HG03175 (cell line): Measurements from ENCODE around the gene ALDH1L2.

Source experiments
- ATAC-seq: cut with Tn5 transposase; IDR thresholded peaks from one replicate; pipeline ENCODE4 v1.9.1; 2021; ENCODE audit warnings: mild to moderate bottlenecking, moderate library complexity; ENCODE audit not compliant: unreplicated experiment

The ALDH1L2 gene

DNA sequence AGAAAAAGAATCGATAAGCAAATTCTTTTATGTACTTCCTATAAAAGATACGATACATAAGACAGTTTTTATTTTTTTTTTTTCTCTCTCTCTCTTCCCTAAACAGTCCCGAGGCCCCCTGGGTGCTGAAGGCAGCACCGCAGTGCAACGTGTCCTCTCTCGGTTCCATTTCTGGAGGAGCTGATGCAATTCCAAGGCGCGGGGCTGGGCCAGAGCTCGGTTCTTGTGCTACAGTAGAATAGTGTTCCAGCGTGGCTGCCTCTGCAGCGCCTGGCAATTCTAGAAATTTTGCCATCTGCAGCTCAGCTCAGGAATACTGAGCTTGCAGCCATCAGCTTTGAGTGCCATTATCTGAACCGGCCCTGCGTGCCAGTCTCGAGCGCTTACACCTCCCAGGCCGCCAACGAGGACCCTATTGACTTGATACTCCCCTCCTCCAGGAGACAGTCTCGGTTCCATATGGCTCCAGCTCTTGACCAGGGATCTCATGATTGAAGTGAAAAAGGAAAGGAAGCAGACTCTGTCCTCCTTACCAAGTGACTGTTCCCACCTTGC is 630 bp downstream of the ALDH1L2 start:
- no peak for ATAC-seq

GRCh38 chr12:105083031-105083430 is 1.2 kb downstream of the ALDH1L2 start:
- ATAC-seq = no peak

- ATAC-seq = no peak
Observed at GRCh38 chr12:105078712-105079570, 5.3 kb downstream of the ALDH1L2 start.

DNA sequence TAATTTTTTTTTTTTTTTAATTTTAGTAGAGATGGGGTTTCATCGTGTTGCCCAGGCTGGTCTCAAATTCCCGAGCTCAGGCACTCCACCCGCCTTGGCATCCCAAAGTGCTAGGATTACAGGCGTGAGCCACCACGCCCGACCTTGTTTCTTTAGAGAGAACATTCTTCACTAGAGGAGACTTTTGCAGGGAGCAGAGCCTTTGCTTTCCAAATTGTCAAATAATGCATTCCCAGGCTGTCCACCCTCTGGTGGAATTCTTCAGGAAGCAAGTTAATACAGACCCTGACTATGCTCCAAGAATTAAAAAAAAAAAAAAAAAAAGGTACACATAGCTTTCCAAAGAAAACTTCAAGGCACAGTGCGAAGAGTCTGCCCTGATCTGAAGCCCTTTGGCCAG is 6.8 kb downstream of the ALDH1L2 start:
- ATAC-seq = no peak

GRCh38 chr12:105076913-105077312 is 7.3 kb downstream of the ALDH1L2 start:
- ATAC-seq = no peak

DNA sequence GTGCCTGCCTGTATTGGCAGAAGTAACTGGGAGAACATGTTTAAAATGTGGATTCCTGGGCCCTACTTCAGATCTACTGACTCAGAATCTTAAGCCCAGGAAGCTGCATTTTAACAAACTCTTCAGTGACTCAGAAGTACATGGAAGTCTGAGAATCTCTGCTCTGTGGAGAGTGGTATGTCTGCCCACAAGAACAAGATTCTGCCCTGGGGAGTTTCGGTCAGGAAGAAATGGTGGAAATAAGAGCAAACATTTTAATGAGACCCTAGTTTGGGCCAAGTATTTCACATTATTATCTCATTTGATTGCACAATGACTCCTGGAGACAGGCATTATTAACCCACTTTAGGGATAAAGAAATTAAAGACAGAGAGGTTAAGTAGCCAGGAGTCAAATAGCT is 8.2 kb downstream of the ALDH1L2 start:
- no peak for ATAC-seq

- no peak for ATAC-seq
Observed at GRCh38 chr12:105072888-105073488, 11.3 kb downstream of the ALDH1L2 start.

DNA sequence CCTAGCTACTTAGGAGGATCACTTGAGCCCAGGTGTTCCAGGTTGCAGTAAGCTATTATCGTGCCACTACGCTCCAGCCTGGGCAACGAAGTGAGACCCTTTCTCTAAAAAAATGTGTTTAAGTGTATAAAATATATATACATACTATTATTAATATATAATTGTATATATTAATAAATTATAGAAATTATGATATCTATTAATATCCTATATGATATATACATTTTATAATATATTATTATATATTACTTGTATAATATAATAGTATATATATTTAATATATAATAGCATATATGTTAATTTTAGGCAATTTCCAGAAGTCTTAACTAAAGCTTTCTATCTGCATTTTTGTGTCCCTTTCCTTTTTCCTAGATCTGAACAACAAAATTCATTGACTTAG is 12.3 kb downstream of the ALDH1L2 start:
- no peak for ATAC-seq

DNA sequence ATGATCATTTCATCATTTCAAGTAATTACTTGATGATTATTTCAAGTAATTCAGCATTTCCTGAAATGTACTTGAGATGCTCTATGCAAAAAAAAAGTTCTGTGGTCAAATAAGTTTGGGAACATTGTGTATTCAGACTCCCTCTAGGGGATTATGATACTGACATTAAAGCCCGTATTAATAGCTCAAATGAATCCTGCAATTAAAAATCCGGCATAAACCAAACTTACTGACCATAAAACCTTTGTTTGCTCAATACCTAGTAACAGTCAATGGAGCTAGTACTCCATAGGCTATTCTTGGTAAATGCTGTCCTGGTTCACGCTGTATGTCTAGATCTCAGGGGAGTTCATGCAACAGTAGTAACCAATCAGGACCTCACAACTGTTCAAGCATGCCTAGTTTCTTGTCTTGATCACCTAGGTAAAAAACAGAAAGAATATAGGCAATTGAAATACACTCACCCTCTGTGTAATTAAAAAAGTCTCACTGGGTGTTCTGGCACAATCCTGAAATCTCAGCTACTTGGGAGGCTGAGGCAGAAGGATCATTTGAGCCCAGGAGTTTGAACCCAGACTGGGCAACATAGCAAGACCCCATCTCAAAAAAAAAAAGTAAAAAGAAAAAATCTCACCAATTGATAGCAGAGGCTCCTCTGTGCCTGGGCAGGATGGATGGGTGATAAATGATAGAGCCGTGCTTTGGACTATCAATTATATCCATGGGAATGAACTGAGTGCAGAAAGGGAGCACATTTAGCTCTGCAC is 14.1 kb downstream of the ALDH1L2 start:
- no peak for ATAC-seq

DNA sequence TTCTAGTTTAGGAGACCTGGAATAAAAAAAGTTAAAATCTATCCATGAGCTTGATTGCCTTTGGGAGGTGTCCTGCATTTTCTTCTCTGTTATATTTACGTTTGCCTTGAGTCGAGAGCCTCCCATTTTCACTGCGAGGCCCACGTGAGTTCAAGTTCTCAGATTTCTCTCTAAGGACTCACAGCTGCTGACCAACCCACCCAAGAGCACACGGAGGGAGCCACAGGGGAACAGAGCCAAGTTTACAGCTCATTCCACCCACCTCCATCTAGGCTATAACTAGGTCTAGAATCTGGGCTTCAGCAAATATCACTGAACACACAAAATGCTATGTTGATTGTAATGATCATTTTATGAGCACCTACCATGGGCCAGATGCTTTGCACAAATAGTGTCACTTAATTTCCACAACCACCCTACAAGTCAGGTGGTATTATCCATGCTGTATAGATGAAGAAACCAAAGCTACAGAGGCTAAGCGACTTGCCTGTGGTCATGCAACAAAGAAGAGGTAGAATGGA is 16.7 kb downstream of the ALDH1L2 start:
- ATAC-seq = no peak

DNA sequence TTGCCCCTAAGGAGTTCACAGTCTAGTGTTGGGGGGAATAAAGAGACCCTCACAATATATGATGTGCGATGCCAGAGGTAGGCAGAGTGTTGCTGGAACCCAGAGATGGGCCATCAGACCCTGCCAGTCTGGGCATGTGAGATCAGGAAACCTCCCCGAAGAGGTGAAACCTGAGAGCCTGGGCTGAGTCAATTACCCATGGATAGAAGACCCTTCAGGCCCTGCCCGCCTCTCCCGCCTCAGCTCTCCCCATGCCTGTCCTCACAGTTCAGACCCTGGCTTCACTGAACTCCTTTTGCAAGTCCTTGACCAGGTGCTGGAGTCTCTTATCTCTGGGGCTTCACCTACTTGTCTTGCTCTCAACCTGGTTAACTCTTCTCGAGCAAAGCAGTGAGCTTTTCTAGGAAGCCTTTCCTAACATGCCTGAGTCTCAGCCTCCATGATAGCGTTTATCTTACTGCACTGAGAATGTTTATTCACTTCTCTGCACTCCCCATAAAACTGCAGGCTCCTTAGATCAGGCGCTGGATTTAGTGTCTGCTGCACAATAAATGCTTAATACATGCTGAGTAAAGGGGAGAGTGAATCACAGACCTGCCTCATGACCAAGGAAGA is 19.6 kb downstream of the ALDH1L2 start:
- no peak for ATAC-seq

DNA sequence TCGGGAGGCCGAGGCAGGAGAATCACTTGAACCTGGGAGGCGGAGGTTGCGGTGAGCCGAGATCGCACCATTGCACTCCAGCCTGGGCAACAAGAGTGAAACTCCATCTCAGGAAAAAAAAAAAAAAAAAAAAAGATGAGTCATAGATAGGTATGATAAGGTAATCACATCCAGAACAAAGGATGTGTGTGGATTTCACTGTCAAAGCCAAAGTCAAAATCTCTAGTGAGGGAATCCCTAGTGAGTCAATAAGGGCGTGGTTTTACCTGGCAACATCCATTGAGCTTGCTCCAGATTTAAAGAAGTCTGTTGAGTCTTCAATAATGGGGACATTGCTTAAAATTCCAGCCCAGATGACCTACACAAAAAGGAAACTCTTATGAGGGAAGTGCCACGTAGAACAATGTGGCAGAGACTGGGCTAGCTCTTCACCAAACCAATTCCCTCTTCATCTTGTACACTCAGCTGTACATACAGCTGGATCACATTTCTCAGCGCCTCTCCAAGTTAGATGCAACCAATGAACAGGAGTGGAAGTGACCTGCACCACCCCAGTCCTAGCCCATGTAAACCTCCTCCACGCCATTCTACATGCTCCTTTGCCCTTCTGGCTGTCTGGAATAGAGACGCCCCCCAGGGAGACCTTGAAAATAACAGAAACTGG is 23.4 kb downstream of the ALDH1L2 start:
- no peak for ATAC-seq

DNA sequence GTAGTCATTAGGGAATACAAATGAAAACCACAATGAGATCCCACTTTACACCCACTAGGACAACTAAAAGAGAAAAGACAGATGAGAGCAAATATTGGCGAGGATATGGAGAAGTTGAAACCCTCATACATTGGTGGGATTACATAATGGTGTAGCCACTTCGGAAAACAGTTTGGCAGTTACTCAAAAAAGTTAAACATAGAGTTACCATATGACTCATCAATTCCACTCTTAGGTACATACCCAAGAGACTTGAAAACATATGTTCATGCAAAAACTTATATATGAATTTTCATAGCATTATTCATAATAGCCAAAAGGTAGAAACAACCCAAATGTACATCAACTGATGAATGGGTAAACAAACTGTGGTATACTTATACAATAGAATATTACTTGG is 27.1 kb downstream of the ALDH1L2 start:
- ATAC-seq = no peak

DNA sequence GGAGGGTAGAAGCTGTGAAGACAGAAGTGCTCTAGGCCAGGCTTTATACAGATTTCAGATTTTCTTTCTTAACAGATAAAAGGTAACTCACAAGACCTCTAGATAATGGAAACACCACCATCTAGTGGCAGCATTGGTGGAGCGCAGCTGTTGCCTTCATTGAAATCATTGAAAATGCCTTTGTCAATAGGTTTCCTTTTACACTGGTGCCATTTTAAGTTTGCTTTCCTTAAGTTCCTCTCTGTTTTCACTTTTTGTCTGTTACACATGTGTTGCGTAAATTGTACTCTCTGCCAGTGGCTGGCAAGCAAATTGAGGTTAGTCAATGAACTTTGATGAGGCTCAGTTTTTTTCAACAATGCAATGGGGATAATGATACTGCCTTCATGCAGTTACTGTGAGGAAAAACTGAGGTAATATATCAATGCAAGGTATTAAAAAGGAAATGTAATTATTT is 31.1 kb downstream of the ALDH1L2 start:
- ATAC-seq = peak; percentile 83

DNA sequence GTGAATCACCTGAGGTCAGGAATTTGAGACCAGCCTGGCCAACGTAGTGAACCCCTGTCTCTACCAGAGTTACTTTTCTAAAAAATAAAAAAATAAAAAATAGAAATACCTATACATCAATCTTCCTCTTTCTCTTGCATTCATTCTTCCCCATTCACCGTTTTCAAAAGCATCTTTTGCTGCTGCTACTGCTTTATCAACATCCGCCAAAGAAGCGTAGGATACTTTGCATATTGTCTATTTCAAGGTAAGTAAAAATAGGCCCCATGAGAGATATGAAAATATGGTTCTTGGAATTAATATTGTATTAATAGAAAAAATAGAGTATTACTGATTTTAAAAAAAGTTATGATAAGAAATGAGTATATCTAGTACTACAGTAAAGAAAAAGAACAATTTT is 32.3 kb downstream of the ALDH1L2 start:
- ATAC-seq = no peak

DNA sequence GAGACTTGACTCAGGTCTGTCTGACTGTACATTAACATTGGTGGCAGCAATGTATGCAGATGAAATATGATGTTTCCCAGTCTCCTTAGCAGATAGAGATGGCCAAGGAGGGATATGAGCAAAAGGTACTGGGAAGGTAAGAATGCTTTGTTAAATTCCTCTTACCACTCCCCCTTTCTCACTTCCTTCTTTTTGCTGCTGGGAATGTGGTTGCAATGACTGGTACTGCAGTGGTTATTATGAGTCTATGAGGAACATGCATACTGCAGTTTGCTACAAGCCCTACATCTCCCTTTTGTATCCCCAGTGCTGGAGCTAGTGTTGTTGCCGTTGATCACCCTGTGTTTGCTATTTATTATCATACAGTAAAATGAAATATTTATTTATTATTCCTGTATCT is 35.9 kb downstream of the ALDH1L2 start:
- ATAC-seq = no peak

DNA sequence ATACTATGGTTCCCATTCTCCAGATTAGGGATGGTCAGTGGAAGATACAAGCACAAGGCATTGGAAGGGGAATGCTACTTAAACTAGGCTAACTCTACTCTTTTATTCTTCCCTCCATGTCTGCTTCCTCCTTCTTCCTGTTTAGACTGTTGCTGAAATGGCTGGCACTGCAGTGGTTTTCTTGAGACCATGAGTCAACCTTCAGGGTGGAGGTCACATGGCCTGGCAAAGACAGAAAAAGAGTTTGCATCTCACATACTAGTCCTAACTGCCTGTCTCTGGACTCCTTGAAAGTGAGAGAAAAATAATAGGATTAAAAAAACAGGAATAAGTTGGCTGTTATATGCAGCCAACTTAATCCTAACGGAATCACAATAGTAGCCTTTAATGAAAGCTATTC is 37.0 kb downstream of the ALDH1L2 start:
- ATAC-seq = no peak

DNA sequence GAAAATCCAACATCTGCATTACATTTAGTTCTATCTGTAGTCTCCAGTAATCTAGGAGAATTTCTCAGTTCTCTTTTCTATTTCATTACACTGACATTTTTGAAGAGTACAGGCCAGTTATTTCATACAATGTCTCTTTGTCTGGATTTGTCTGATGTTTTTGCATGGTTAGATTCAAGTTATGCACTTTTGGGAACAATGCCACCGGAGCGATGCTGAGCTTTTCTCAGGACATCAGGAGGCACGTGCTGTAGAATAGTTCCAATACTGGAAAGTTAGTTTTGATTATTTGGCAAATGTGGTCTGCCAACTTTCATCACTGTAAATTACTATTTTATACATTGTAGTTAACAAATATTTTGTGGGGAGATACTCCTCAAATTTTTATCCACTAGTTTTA is 43.1 kb downstream of the ALDH1L2 start:
- ATAC-seq = no peak

DNA sequence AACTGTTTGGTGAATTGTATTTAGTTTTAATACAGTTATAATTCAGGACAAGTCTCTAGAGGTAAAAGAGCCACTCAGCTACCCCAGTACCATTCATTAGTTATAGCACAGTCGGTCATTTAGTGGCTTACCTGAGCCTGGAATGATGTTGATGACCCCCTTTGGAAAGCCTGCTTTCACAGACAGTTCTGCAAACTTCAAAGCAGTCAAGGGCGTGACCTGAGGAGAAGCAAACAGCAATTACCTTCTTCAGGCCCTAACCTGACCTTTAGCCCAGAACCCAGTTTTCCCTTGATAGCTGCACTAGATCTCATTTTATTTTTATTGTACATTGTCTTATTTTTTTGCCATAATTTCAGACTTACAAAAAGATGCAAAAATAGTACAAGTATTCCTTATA is 43.8 kb downstream of the ALDH1L2 start:
- ATAC-seq = no peak

- no peak for ATAC-seq
Observed at GRCh38 chr12:105036937-105037649, 47.2 kb downstream of the ALDH1L2 start.
